ENCODE measurements around the gene IKZF3.
"Not testable (repeated sequence)": the region's sequence is repeated elsewhere in the genome, so short reads cannot be mapped to it uniquely, and the experiment has no call there.

Gene IKZF3

GRCh38 chr17:39777534-39778365 is 86.4 kb downstream of the IKZF3 start:
- FAIRE-seq, result no peak

- no peak for FAIRE-seq
Observed at GRCh38 chr17:39776252-39776651, 87.9 kb downstream of the IKZF3 start.

- no peak for FAIRE-seq
Observed at GRCh38 chr17:39775031-39775430, 89.1 kb downstream of the IKZF3 start.

GRCh38 chr17:39774047-39774446 is 90.1 kb downstream of the IKZF3 start:
- FAIRE-seq, result no peak

- no peak for FAIRE-seq
Observed at GRCh38 chr17:39772987-39773934, 90.9 kb downstream of the IKZF3 start.

GRCh38 chr17:39772415-39772814 is 91.7 kb downstream of the IKZF3 start:
- FAIRE-seq, result no peak

GRCh38 chr17:39769974-39770587 is 94.0 kb downstream of the IKZF3 start:
- FAIRE-seq, result no peak

- no peak for FAIRE-seq
Observed at GRCh38 chr17:39767147-39767546, 97.0 kb downstream of the IKZF3 start.

GRCh38 chr17:39765766-39766165 is 98.3 kb downstream of the IKZF3 start:
- no peak for FAIRE-seq

GRCh38 chr17:39765175-39765574 is 98.9 kb downstream of the IKZF3 start:
- no peak for FAIRE-seq

GRCh38 chr17:39764171-39764570 is 99.9 kb downstream of the IKZF3 start:
- not testable (repeated sequence) for FAIRE-seq

GRCh38 chr17:39763051-39763820 is 100.9 kb downstream of the IKZF3 start:
- FAIRE-seq, result no peak

GRCh38 chr17:39761861-39762496 is 102.1 kb downstream of the IKZF3 start:
- no peak for FAIRE-seq

- FAIRE-seq, result no peak
Observed at GRCh38 chr17:39759204-39759603, 104.9 kb downstream of the IKZF3 start.

GRCh38 chr17:39757931-39758873 is 105.9 kb downstream of the IKZF3 start:
- no peak for FAIRE-seq

- no peak for FAIRE-seq
Observed at GRCh38 chr17:39757176-39757662, 106.9 kb downstream of the IKZF3 start.

- FAIRE-seq, result no peak
Observed at GRCh38 chr17:39756380-39757079, 107.6 kb downstream of the IKZF3 start.

GRCh38 chr17:39755554-39756379 is 108.3 kb downstream of the IKZF3 start:
- no peak for FAIRE-seq

GRCh38 chr17:39754958-39755553 is 109.1 kb downstream of the IKZF3 start:
- FAIRE-seq, result no peak

Data from islet of Langerhans (tissue), 1 donor.